Panc1 (cell line): ENCODE measurements around the gene MRGPRD. TPM values are rescaled to one million over a fixed set of nuclear protein-coding genes. Genes with fewer than 3 reads are reported as not detected.

ENCODE experiments used
- ATAC-seq: fragments of 200-7000 bp; cut with Tn5 transposase; 2 replicates; pipeline ENCODE4 v1.9.1; 2020; ENCODE audit warnings: mild to moderate bottlenecking, moderate library complexity
- BruUV-seq: library from RNA; stranded (reverse); fragments of 400-500 nt; replicated peaks from 2 replicates; lab custom pipeline; 2021; lab: Mats Ljungman, UMichigan
- CTCF ChIA-PET: fragments of 300-600 bp; sonication (Branson Sonifier 250); formaldehyde crosslinking; loops from one replicate; lab custom pipeline; 2022; ENCODE audit warnings: antibody characterized with exemption; lab: Charles Lee
- POLR2A ChIA-PET: fragments of 300-600 bp; sonication (Branson Sonifier 250); formaldehyde crosslinking; loops from one replicate; lab custom pipeline; 2022; ENCODE audit warnings: antibody characterized with exemption; lab: Charles Lee
- DNase-seq: peaks from one replicate; pipeline ENCODE4 v3.0.0-alpha.2; 2010; ENCODE audit warnings: low read depth, low spot score
- H3K27ac ChIP-seq: 2 replicates; pipeline ENCODE4 v1.5.1; 2011; ENCODE audit warnings: mild to moderate bottlenecking, low read length, inconsistent platforms
- H3K27me3 ChIP-seq: fragments of 200-500 bp; sonication (Bioruptor generic); 2 replicates; pipeline ENCODE4 v1.6.0; 2014; ENCODE audit warnings: low read length, inconsistent platforms; ENCODE audit not compliant: control insufficient read depth, insufficient read depth
- H3K36me3 ChIP-seq: fragments of 200-500 bp; sonication (Bioruptor generic); 2 replicates; pipeline ENCODE4 v1.5.1; 2014; ENCODE audit warnings: inconsistent platforms, mild to moderate bottlenecking, low read length, moderate library complexity; ENCODE audit not compliant: control insufficient read depth, insufficient read depth
- H3K4me1 ChIP-seq: 2 replicates; pipeline ENCODE4 v1.5.1; 2011; ENCODE audit warnings: inconsistent platforms, mild to moderate bottlenecking, low read length, moderate library complexity; ENCODE audit not compliant: control insufficient read depth, insufficient read depth
- H3K4me3 ChIP-seq, 2 experiments: 2 replicates each; pipeline ENCODE4 v1.5.1; 2011 to 2012; ENCODE audit warnings: low read depth in 2 of 2, low read length in 2 of 2, mild to moderate bottlenecking in 2 of 2, inconsistent platforms in 1 of 2, moderate library complexity in 1 of 2
- H3K9me3 ChIP-seq: fragments of 200-500 bp; sonication (Bioruptor generic); 2 replicates; pipeline ENCODE4 v1.5.1; 2014; ENCODE audit warnings: low read depth, mild to moderate bottlenecking, inconsistent platforms, low read length, moderate library complexity; ENCODE audit not compliant: control insufficient read depth, insufficient read depth
- POLR2AphosphoS5 ChIP-seq: IDR thresholded peaks from 2 replicates; pipeline ENCODE4 v1.6.1; 2012; ENCODE audit warnings: mild to moderate bottlenecking, low read depth, low read length, moderate library complexity
- REST ChIP-seq, 2 experiments: IDR thresholded peaks; 2 replicates each; pipeline ENCODE4 v1.6.1; 2011 to 2012; ENCODE audit warnings: low read depth in 2 of 2, control low read depth in 1 of 2, low read length in 1 of 2, mild to moderate bottlenecking in 1 of 2, moderate library complexity in 1 of 2; ENCODE audit not compliant: insufficient read depth in 1 of 2
- SIN3A ChIP-seq: IDR thresholded peaks from 2 replicates; pipeline ENCODE4 v1.6.1; 2012; ENCODE audit warnings: low read depth, mild to moderate bottlenecking, low read length, moderate library complexity, borderline replicate concordance; ENCODE audit not compliant: insufficient read depth
- TCF7L2 ChIP-seq: IDR thresholded peaks from 2 replicates; pipeline ENCODE4 v1.6.1; 2011; ENCODE audit warnings: mild to moderate bottlenecking, low read depth, low read length, inconsistent platforms
- in situ Hi-C: cut with HindIII; loops from 2 replicates; pipeline ENCODE4 v1.10.0; 2016; ENCODE audit warnings: low sequenced_read_pairs, low pct_unique_long_range_greater_than_20kb
- intact Hi-C: fragments of 100-400 bp; cut with micrococcal nuclease; formaldehyde crosslinking; loops from one replicate; pipeline ENCODE4 v1.10.0; 2022; ENCODE audit not compliant: unreplicated experiment
- total RNA-seq: library from RNA; stranded (reverse); gene quantifications from one replicate; pipeline ENCODE4 v1.2.1, GENCODE V29; 2021; ENCODE audit not compliant: unreplicated experiment

The MRGPRD gene
- total RNA-seq, 1 experiment from 2014 or later = not detected

- H3K27ac ChIP-seq = no peak overlapping the region
- no peak for ATAC-seq
- no TSS peak for BruUV-seq
- intact Hi-C loops (no loop called here), in situ Hi-C loops (no loop called here)
- POLR2A ChIA-PET = no interaction called here
- H3K4me3 ChIP-seq = no peak overlapping the region
- CTCF ChIA-PET = no interaction called here
- no peaks in the 10 kb centered on the region for H3K4me1 ChIP-seq
- TF ChIP-seq TCF7L2 (no peak), REST (IDR thresholded peaks at IDR 0.05; ENCODE audit: insufficient read depth in 1 of 2, low read depth in 2 of 2, low read length in 1 of 2) (no peak), SIN3A (no peak), POLR2AphosphoS5 (no peak)
- H3K27me3 ChIP-seq = no peaks in the 10 kb centered on the region
- no peaks in the 10 kb centered on the region for H3K9me3 ChIP-seq
- DNase-seq = no peak
- H3K36me3 ChIP-seq = peaks cover 3% of the 10 kb centered on the region; the same call in 1 of the 2 replicates
Observed at GRCh38 chr11:68930991-68931855, 49.6 kb downstream of the MRGPRD start.

Other genes with a start within 250 kb of the MRGPRD start
- 47.6 TPM for gene TESMIN, start 229.5 kb downstream of the MRGPRD start, total RNA-seq
- gene CPT1A, start 139.1 kb downstream of the MRGPRD start, total RNA-seq = 153 TPM
- gene MRPL21, start 77.2 kb downstream of the MRGPRD start, total RNA-seq = 94.9 TPM
- gene IGHMBP2, start 77.1 kb downstream of the MRGPRD start, total RNA-seq = 27.8 TPM
- 0.36 TPM for gene MRGPRF, start 32.3 kb upstream of the MRGPRD start, total RNA-seq
- gene TPCN2, start 67.9 kb upstream of the MRGPRD start, total RNA-seq = 20.6 TPM
- gene SMIM38, start 174.9 kb upstream of the MRGPRD start, total RNA-seq = 0.46 TPM